Left hindlimb (tissue), 1 donor: ENCODE measurements around the gene BANP.
"Not testable (repeated sequence)": the region's sequence is repeated elsewhere in the genome, so short reads cannot be mapped to it uniquely, and the experiment has no call there.

Experiments
- DNase-seq: peaks from one replicate; pipeline ENCODE4 v3.0.0-alpha.2; 2018

Gene BANP

DNA sequence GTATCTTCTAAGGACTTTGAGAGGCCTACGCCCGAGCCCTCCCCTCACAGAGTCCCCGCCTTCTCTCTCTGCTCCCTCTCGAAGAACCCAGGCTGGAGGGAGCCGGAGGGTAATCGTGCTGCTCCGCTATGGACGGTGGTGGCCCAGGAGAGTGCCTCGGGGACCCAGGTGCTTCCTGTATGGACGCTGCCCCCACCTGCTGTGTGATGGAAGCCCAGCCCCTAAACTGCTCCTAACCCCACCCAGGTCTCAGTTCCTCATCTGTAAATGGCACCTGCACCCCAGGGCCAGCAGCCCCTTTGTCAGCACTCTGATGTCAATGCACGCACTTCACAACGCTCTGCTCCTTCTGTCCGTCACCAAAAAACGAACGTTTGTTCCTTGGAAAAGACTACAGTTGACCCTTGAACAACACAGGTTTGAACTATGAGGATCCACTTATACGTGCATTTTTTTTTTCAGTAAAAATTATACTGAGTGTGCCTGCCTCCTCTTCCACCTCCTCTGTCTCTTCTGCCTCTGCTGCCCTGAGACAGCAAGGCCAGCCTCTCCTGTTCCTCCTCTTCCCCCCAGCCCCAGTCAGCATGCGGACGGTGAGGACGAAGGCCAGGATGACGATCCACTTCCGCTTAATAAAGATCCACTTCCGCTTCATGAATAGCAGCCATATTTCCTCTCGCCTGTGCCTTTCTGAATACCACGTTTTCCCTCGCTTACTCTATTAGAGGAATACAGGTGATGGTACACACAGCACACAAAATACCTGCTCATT lies 118.3 kb downstream of the BANP start:
- DNase-seq, result peak; percentile 24

DNA sequence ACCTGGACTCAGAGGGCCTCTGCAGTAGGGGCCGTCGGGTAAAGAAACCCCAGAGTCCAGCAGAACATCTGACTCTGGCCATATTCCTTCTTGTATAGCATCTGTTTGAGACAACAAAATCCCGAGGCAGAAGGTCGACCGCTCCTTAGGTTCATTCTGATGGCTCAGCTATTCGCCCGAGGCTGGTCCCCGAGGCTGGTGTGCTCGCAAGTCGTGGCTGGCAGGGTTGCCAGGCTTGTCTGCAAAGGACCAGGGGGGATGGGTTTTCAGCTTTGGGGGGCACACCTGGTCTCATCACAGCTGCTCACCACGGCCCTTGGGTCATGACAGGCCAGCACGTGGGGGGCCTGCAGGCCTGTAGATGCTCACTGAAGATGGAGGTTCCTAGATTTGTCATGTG lies 119.1 kb downstream of the BANP start:
- DNase-seq, result no peak

DNA sequence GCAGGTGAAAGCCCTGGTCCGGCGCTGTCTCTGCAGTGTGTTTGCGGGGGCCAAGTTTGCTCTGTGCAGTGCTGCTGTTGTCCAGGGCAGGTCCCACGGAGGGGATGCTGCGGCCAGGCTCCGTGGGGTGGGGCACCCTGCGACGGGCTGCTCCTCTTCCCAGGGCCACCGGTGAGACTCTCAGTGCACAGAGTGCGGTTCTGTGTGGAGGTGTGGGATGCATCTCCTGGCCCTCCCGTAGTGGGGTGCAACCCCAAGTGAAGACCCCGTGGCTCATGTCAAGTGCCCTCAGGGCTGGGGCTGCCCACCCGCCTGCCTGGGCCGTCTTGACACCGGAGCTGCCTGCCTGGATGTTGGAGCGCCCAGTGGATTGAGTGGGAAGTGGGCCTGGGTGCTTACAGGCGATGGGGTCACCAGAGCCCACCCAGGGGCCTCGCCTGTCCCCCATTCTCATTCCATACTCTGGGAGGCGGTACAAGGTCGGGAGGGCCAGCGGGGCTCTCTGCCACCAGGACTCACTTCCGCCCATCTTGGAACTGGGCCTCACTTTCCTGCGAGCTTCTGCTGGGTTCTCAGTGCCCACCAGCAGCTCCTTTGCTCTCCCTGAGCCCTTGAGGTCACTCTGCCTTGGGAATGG lies 119.9 kb downstream of the BANP start:
- peak; percentile 8 for DNase-seq

DNA sequence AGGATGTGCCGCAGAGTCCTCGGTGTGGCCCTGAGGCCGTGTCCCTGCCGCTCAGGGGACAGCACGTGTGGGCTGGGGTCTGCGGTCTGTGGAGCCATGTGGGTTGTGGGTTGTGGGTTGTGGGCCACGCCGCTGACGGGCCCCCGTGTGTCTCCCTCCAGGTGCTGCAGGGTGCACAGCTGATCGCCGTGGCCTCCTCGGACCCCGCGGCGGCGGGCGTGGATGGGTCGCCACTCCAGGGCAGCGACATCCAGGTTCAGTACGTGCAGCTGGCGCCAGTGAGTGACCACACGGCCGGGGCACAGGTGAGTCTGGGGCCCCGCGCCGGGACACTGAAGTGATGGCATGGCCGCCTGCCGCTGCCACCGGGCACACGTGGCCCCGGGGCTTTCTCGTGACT lies 120.7 kb downstream of the BANP start:
- DNase-seq, result no peak

DNA sequence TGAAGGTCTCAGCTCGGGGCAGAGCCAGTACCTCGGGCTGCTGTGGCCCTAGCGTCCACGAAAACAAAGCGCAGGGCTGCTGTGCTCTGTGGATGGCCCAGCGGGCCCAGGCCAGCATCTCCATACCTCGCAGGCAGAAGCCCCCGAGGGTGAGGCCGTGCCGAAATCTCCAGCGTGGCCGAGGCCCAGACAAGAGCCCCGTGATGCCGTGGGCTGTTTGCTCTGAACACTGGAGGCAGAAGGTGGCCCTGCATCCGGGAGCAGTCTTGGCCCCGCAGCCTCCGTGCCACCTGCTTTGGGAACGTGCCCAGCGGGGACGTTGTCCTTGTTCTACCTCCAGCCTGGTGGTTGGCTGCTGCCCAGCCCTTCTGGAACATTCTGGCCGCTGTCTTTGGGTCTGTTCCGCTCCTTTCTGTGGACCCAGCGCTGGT lies 121.4 kb downstream of the BANP start:
- DNase-seq, result peak; percentile 9

DNA sequence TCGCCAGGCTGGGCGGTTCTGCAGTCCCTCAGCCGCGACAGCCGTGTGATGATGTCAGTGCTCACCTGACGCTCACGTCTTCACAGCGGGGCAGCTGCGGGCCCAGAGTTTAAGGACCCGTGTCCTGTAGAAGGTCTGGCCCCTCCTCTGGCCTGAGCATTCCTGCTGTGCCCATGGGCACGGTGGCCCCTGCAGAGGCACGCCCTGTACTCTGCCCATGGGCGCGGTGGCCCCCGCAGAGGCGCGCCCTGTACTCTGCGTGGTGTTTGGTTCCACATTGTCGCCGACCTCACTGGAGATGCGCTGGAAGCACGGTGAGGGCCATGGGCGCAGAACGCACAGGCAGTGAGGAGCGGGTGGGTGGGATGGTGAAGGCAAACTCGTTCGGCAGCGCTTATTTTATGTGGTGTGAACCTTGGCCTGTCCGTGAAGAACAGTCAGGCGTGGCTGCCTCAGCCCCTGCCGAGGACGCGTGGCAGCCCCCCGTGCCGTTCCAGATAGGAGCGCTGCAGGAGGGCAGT lies 122.0 kb downstream of the BANP start:
- peak; percentile 16 for DNase-seq

DNA sequence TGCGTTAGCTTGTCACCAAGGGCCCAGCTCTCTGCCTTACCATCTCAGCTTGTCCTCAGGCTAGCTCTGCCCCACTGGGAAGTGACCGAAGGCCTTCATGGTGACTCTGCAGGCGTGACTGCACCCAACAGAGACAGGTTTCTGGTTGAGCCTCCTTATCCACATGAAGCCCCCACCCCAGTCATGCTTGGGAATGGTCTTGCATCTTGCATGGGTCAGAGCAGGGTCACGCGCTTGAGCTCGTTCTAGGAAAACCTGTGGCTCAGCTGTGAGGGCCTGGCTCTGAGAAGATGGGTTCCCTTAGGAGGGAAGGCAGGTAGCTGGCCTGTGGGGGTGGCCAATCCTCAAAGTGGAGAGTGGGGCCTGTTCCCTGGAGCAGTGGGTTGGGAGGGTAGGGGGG lies 122.8 kb downstream of the BANP start:
- peak; percentile 23 for DNase-seq

DNA sequence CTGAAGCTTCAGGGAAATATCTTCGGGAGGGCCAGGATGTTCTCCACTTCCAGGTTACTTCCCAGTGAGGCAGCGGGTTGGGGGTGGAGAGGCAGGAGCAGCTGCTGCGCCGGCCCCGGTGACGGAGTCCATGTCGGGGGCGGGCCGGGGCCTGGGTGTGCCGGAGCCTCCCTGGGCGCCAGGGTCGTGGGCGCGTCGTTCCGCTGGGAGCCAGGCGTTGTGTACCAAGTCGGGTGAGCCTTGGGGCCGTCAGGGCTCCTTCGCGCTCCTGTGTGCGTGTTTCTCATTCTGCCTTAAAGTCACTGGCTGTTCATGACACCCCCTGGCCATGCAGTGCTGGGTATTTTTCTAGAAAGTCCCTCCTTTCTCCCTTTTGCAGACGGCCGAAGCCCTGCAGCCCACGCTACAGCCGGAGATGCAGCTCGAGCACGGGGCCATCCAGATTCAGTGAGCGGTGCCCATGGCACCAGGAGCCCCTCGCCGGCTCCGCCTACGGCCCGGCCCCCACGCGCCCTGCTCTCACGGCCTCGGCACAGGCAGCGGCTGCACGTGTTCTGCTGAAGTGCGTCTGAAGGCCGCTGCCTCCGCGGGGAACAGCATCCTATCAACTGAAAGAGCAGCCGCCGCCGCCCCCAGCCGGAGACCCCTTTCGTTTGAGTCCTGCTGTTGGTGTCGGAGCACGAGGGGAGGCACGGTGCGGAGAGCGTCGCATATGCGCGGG lies 125.1 kb downstream of the BANP start:
- DNase-seq, result peak; percentile 10

DNA sequence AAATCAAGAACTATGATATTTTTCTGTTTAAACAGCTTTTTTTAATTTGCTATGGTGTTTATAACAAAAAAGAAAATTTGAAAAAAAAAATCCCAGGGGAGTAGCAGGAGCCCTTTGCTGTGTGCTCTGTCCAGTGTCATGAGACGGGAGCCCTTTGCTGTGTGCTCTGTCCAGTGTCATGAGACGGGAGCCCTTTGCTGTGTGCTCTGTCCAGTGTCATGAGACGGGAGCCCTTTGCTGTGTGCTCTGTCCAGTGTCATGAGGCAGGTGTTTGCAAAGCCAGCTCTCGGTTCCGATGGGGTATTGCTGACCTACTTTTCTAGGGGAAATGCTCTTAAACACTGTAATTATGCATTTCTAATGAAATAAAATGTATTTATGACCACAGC lies 125.7 kb downstream of the BANP start:
- not testable (repeated sequence) for DNase-seq

DNA sequence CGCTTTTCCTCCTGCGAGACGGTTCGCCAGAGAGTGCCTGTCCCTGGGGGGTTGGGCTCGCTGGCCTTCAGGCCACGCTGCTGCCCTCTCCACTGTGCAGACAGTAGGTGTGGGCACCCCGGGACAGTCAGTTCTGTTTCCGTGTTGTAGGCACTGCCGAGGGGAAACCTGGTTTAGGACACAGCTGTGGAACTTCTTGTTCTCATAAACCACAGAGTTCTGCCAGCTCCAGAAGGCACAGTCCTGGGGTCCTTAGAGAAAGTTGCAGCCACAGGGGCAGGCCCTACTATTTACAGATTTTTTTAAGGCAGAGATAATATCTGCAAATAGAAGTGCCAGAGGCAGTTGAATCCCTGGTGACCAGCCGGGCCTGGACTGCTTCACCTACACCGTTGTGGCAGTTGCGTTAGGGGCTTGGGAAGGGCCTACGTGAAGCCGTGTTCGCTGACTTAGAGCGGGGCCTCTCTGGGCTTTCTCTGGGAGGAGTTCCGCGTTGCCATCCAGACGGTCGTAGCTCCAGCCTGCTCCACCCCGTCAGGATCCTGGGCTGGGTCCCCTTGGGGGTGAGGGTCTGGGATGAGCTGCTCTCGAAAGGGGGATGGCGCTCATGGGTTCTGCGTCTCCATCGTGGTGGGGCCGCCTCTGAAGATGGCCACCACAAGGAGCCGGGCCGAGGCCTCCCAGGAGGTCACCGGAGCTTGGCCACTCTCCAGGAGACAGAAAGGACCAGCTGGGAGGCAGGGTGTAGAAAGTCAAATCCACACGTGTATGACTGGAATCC lies 126.3 kb downstream of the BANP start:
- DNase-seq, result peak; percentile 18

DNA sequence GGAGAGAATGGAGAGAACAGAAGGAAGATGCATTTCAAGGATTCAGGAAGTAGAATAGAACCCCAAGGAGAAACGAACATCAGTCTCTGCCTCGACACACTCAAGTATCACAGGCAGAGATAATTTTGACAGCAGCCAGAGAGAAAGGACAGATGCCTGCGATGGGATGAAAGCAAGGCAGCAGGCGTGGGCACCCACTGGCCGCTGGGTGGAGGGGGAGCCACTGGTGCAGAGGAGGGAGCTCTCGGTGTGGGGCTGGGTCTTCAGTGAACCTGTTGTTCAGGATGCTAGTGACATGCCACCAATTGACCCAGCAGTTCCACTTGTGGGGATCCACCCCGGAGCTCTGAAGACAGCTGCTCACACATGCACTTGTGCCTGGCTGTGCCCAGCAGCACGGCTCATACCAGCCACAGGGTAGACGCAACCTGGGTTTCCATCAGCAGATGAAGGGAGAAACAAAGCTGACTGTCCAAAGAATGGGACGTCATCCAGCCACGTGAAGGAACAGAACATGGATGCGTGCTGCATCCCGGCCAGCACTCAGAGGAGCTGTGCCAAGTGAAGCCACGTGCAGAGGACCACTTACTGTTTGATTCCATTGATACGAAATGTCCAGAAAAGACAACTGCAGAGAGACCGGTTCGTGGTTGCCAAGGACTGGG lies 127.0 kb downstream of the BANP start:
- peak; percentile 20 for DNase-seq

DNA sequence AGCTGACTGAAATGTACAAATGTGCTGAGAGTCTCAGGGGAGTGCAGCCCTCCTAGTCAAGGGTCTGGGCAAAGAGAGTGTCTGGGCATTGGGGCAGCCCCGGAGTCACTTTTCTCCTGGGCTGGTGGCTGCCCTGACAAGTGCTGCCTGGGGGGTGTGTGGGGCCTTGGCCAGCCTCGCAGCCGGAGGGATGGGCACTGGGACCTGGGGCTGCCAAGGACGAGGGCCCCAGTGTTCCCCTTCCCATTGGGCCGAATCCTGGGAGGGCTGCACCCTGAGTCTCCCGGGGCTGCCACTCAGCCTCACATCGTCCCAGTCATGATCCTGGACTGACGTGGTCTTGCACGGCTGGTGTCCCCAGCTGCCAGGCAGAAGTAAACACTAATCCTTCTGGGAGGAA lies 132.3 kb downstream of the BANP start:
- DNase-seq, result no peak

DNA sequence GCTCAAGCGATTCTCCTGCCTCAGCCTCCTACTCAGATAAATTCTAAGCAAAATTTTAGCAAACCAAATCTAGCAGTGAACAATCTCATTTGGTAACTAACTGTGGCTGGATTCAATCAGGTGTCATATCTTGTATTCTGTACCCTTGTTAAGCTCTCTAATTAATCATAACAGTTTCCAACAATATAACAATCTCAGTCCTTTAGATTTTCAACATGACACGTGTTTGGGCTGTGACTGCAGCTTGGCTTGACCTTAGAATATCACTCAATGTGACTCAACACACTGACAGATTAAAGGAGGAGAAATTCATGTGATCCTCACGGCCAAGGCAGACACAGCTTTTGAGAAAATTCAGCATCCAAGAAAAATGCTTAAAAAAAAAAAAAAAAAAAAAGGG lies 133.6 kb downstream of the BANP start:
- no peak for DNase-seq

DNA sequence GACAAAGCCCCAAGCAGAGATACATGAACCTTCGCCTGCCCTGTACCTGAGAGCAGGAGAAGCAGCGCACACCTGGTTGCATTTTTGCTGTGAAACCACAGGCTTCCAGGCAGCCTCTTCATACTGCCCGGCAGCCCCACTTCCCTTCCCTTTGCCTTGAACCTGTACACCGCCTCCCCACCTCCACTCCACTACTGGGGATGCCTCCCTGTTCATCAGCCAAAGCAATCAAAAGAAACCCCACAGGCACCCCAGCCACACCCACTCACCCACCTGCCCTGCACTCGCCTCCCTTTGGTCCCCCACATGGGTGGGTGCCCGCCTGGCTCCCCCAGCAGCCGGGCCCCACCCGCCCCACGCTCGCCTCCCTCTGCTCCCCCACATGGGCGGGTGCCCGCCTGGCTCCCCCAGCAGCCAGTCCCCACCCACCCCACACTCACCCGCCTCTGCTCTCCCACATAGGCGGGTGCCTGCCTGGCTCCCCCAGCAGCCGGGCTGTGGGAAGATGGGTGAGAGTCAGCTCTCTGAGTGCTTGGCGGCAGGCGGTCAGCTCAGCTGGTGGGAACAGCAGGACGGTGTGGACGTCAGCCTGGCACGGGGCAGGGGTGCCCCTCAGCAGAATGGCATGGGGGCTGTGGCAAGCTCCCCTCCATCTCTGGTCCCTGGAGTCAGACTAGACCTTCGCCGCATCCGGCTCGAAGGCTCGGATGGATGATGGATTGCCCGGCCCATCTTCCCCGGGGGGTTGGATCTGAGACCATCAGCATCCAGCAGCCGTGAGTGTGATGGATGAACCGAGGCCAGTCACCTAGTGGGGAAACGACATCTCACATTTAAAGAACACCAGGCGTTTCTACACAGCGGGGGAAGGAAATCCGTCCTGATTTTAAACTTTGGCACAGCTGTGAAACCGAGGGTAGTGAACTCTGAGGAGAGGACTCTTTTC lies 135.6 kb downstream of the BANP start:
- no peak for DNase-seq

DNA sequence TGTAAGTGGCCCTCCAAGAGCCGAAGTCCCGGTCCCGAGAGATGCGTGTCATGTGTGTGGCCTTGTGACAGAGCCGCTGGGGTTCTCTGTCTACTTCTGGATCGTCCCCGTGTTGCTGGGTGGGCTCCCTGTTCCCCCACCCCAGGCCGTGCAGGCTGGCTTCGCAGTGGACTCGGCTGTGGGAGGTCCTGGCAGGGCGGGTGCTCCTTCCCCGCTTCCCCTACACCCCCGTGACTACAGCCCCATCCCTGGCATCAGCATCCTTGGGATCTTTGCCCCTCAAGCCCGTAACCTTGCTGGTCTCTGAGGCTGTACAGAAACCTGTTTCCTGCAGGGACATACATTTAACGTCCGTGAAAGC lies 136.3 kb downstream of the BANP start:
- no peak for DNase-seq

DNA sequence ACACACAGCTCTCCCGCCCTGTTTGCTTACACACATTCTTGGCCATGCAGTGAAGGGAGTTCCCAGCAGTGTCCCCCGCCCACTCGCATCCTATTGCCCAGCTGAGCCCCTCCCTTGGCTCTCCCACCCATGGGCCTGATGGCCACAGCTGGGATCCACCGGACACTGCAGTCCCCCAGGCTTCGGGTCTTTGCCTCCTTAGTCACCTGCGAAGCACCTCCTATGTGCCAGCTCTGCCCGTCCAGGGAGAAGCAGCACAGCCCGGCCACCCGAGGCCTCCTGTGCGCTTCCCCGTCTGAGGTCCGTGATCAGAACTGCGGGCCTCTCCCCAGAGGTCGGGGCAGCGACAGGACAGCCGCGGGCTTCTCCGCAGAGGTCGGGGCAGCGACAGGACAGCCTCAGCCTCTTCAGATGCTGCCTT lies 136.9 kb downstream of the BANP start:
- DNase-seq, result no peak

DNA sequence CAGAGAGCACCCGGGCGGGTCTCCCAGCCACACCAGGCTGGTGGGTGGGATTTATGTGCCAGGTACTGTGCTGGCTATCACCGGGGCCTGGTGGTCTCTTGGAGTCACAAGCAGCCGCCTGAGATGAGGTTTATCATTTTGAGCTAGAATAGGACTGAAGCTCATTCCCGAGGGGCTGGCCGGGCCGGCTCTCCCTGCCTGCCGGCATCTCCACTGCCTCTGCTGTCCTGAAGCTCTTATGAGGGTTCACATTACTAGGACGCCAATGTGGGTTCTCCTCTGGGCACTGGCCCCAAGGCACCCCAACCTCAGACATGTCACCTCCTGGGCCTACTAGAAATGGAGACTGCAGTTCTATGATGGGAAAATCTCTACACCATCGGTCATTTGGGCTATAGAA lies 137.4 kb downstream of the BANP start:
- not testable (repeated sequence) for DNase-seq

DNA sequence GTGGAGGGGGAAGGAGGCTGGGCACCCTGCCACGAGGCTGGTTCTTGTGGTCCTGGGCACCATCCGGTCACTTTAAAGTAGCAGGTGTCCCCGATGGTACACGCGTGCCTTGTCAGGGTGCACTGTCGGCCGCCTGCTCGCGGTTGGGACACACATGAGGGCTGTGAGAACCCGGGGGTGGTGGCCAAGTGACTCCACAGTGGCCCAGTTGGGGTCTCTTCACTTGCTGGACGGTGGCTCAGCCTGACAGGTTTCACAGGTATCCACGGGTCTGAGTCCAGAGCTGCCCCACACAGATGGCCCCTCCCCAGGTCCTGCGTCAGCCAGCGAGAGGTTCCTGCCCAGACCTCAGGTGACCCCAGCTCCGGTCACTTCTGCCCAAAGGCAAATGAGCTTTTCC lies 137.8 kb downstream of the BANP start:
- not testable (repeated sequence) for DNase-seq

DNA sequence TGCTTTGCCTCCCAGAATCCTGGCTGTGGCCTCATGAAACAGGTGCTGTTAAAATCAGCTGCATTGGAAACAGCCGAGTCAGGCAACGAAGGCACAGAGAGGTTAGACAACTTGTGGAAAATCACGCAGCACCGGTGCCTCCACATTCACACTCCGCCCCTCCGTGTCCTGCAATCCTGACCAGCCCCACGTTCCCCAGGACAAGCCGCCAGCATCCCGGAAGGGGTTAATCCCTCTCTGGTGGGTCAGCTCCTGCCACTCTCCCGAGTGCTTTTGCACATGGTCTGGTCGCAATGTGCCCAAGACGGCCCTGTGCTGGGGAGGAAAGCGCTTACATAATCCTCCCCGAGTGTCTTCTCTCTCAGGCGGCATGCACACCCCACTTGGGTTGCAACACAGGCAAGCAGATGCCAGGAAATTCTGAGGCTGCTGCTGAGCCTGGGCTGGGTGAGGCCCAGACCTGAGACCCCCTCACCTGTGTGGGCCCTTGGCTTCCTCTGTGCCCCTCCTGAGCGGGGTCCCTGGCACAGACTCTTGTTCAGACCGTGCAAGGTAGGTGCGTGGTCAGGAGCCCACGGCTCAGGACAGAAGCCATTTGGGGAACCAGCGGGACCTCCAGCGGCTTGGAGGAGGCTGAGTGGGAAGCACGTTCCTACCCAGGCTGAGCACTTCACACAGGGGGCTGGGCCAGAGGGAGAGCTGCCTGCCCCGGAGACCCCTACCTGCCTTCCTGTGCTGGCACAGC lies 138.6 kb downstream of the BANP start:
- DNase-seq, result not testable (repeated sequence)
